Left lung (tissue), 10 donors: ENCODE measurements around the gene NPR1. TPM values are rescaled to one million over a fixed set of nuclear protein-coding genes. Genes with fewer than 3 reads are reported as not detected.
"Not testable (repeated sequence)": the region's sequence is repeated elsewhere in the genome, so short reads cannot be mapped to it uniquely, and the experiment has no call there.

ENCODE experiments used
- ATAC-seq: fragments of 200-7000 bp; cut with Tn5 transposase; one replicate; pipeline ENCODE4 v1.9.1; 2020; ENCODE audit warnings: moderate library complexity
- DNase-seq, 4 donors: peaks; one replicate each; pipeline ENCODE4 v3.0.0-alpha.2; 2013 to 2020
- H3K27ac ChIP-seq, 2 donors: fragments of 200-600 bp; sonication (generic) in 1 of 2; one replicate each; pipeline versions ENCODE4 v1.5.0 to v1.8.0; 2020 to 2021
- H3K27me3 ChIP-seq, 2 donors: fragments of 200-600 bp; sonication (generic) in 1 of 2; one replicate each; pipeline versions ENCODE4 v1.5.0 to v1.8.0; 2020 to 2021
- H3K36me3 ChIP-seq, 2 donors: fragments of 200-600 bp; sonication (generic) in 1 of 2; one replicate each; pipeline versions ENCODE4 v1.5.0 to v1.8.0; 2020 to 2021
- H3K4me1 ChIP-seq, 2 donors: fragments of 200-600 bp; one replicate each; pipeline ENCODE4 v1.8.0; 2021
- H3K4me3 ChIP-seq, 2 donors: fragments of 200-600 bp; sonication (generic) in 1 of 2; one replicate each; pipeline versions ENCODE4 v1.5.0 to v1.8.0; 2020 to 2021; ENCODE audit warnings: mild to moderate bottlenecking in 1 of 2
- H3K9me3 ChIP-seq, 2 donors: fragments of 200-600 bp; sonication (generic) in 1 of 2; one replicate each; pipeline versions ENCODE4 v1.5.0 to v1.8.0; 2020 to 2021
- CTCF ChIP-seq, 2 donors: fragments of 200-600 bp; sonication (generic) in 1 of 2; IDR thresholded peaks; one replicate each; pipeline versions ENCODE4 v1.5.0 to v1.8.0; 2021; ENCODE audit warnings: antibody characterized with exemption in 2 of 2
- intact Hi-C, 2 donors: fragments of 100-400 bp; cut with DNase I; formaldehyde crosslinking; loops; one replicate each; pipeline versions ENCODE4 v1.11.2 to v1.14.2; 2022
- polyA plus RNA-seq, 6 donors: library from polyadenylated mRNA; unstranded; fragments of 120-200 nt; gene quantifications; one replicate each; pipeline ENCODE4 v1.2.1, GENCODE V29; 2013; ENCODE audit not compliant: insufficient read length in 6 of 6
- total RNA-seq, 2 donors: library from RNA; stranded (reverse); fragmentation: NEBNext Ultra II Directional; extraction: Animal tissue kit (Norgen Biotek cat#: 25700); gene quantifications; one replicate each; pipeline ENCODE4 v1.2.1, GENCODE V29; 2021
- donor health status: DM: no; HTN: yes; CAD: no.
- donor health status: DM: no; HTN: no; CAD: no.

Gene NPR1
- total and polyA plus RNA-seq, 8 donors = 14.3 to 45.2 (median 19.1) TPM

GRCh38 chr1:153699768-153700167 lies 21.3 kb downstream of the NPR1 start:
- no peaks in the 10 kb centered on the region for H3K9me3 ChIP-seq
- intact Hi-C loops = no loop called here
- no peak for TF ChIP-seq CTCF (IDR thresholded peaks at IDR 0.05)
- peaks cover 18 to 20% of the 10 kb centered on the region in 2 donors for H3K4me1 ChIP-seq
- H3K27ac ChIP-seq = peak overlapping the region in 1 of 2 donors; percentile 80
- H3K36me3 ChIP-seq = no peaks in the 10 kb centered on the region
- no peak overlapping the region for H3K4me3 ChIP-seq
- no peaks in the 10 kb centered on the region for H3K27me3 ChIP-seq
- ATAC-seq = no peak
- DNase-seq = no peak

- ATAC-seq (no peak), DNase-seq (no peak)
- H3K36me3 ChIP-seq = no peaks in the 10 kb centered on the region
- no peak for TF ChIP-seq CTCF (IDR thresholded peaks at IDR 0.05)
- no peaks in the 10 kb centered on the region for H3K4me1 ChIP-seq
- no peaks in the 10 kb centered on the region for H3K27me3 ChIP-seq
- H3K4me3 ChIP-seq = no peak overlapping the region
- intact Hi-C loops = no loop called here
- no peak overlapping the region for H3K27ac ChIP-seq
- H3K9me3 ChIP-seq = no peaks in the 10 kb centered on the region
Observed at GRCh38 chr1:153705484-153705883, 27.0 kb downstream of the NPR1 start.

- H3K9me3 ChIP-seq = no peaks in the 10 kb centered on the region
- no peak for TF ChIP-seq CTCF (IDR thresholded peaks at IDR 0.05)
- ATAC-seq (no peak), DNase-seq (no peak)
- intact Hi-C loops = no loop called here
- H3K27me3 ChIP-seq = no peaks in the 10 kb centered on the region
- H3K27ac ChIP-seq = no peak overlapping the region
- H3K4me1 ChIP-seq = no peaks in the 10 kb centered on the region
- no peak overlapping the region for H3K4me3 ChIP-seq
- H3K36me3 ChIP-seq = no peaks in the 10 kb centered on the region
Observed at GRCh38 chr1:153711026-153711425, 32.5 kb downstream of the NPR1 start.

GRCh38 chr1:153716211-153716610 lies 37.7 kb downstream of the NPR1 start:
- H3K27ac ChIP-seq, DNase-seq, H3K9me3 ChIP-seq, H3K4me1 ChIP-seq, ATAC-seq, H3K27me3 ChIP-seq, intact Hi-C loops, H3K4me3 ChIP-seq, H3K36me3 ChIP-seq: not testable (repeated sequence)

GRCh38 chr1:153717330-153717729 lies 38.8 kb downstream of the NPR1 start:
- no peaks in the 10 kb centered on the region for H3K4me1 ChIP-seq
- no peak overlapping the region for H3K27ac ChIP-seq
- no peaks in the 10 kb centered on the region for H3K27me3 ChIP-seq
- intact Hi-C loops = no loop called here
- no peaks in the 10 kb centered on the region for H3K36me3 ChIP-seq
- H3K9me3 ChIP-seq = no peaks in the 10 kb centered on the region
- ATAC-seq (no peak), DNase-seq (no peak)
- no peak overlapping the region for H3K4me3 ChIP-seq
- no peak for TF ChIP-seq CTCF (IDR thresholded peaks at IDR 0.05)

- no peak for DNase-seq
- Histone ChIP-seq H3K27ac (no peak overlapping the region), H3K9me3 (no peaks in the 10 kb centered on the region), H3K4me1 (peaks cover 0 to 7% of the 10 kb centered on the region in 2 donors), H3K36me3 (no peaks in the 10 kb centered on the region), H3K4me3 (no peak overlapping the region), H3K27me3 (no peaks in the 10 kb centered on the region)
- ATAC-seq = no peak
- TF ChIP-seq CTCF (IDR thresholded peaks at IDR 0.05) = no peak
- intact Hi-C loops = no loop called here
Observed at GRCh38 chr1:153723687-153724086, 45.2 kb downstream of the NPR1 start.

GRCh38 chr1:153724634-153725033 lies 46.1 kb downstream of the NPR1 start:
- ATAC-seq, H3K27ac ChIP-seq, H3K27me3 ChIP-seq, H3K9me3 ChIP-seq, DNase-seq, H3K36me3 ChIP-seq, H3K4me3 ChIP-seq, intact Hi-C loops: not testable (repeated sequence)
- peaks cover 8 to 16% of the 10 kb centered on the region in 2 donors for H3K4me1 ChIP-seq
